ENCODE data around the gene LIF. TPM values are rescaled to one million over a fixed set of nuclear protein-coding genes. Genes with fewer than 3 reads are reported as not detected.

The LIF gene
- polyA plus RNA-seq, 1 of the 3 experiments (the other 2 are of a cell fraction) = 24.6 TPM

- Histone ChIP-seq H3K9me3 (no peaks in the 10 kb centered on the region), H3K9ac (no peak overlapping the region), H3K4me3 (ENCODE audit: low read depth in 2 of 2, low read length in 1 of 2) (no peak overlapping the region), H3K36me3 (replicated peaks in 1 of 2; ENCODE audit: control insufficient read depth in 1 of 2, insufficient read depth in 2 of 2, low read length in 1 of 2) (peaks cover 0 to 43% of the 10 kb centered on the region in 2 experiments), H2AFZ (ENCODE audit: low read depth) (no peak overlapping the region), H4K20me1 (ENCODE audit: insufficient read depth) (peaks cover 4% of the 10 kb centered on the region; the same call in 1 of the 2 replicates), H3K4me1 (ENCODE audit: control insufficient read depth in 1 of 2, insufficient read depth in 2 of 2, low read depth in 1 of 2, low read length in 1 of 2) (peaks cover 16 to 30% of the 10 kb centered on the region in 2 experiments; a peak in 2 of 4 replicates), H3F3A (replicated peaks; ENCODE audit: insufficient read depth) (peaks cover 17% of the 10 kb centered on the region), H3K27me3 (ENCODE audit: insufficient read depth) (no peaks in the 10 kb centered on the region), H3K27ac (ENCODE audit: low read depth in 2 of 2, low read length in 1 of 2) (no peak overlapping the region), H3K4me2 (no peak overlapping the region), H3K9me2 (no peaks in the 10 kb centered on the region), H3K79me2 (ENCODE audit: insufficient read depth) (no peaks in the 10 kb centered on the region)
- ChIA-PET CTCF (interaction anchor here (1.3 to 12.9 kb wide), 3 partner anchors 12 to 187 kb away, joined by 4 to 228 read pairs (median 82); partner anchors contain the start of genes RNF215 and SEC14L2), POLR2A (interaction anchor here (0.9 to 1.8 kb wide), 3 partner anchors 9 to 132 kb away, joined by 3 to 6 read pairs (median 4); partner anchors contain the start of genes CCDC157 and SF3A1)
- DNase-seq = no peak
- TF ChIP-seq FOXJ3 (CRISPR knock-in tag; IDR thresholded peaks at IDR 0.05) = no peak
- TF ChIP-seq REST (IDR thresholded peaks at IDR 0.05; ENCODE audit: low read depth, low read length) = no peak
- TF ChIP-seq POLR2AphosphoS5 (IDR thresholded peaks at IDR 0.05; ENCODE audit: low read depth, low read length) = no peak
- TF ChIP-seq FOSL2 (IDR thresholded peaks at IDR 0.05; ENCODE audit: borderline replicate concordance, low read depth) = no peak
- no peak for TF ChIP-seq SMC3 (IDR thresholded peaks at IDR 0.05; ENCODE audit: low read depth, low read length)
- no peak for TF ChIP-seq IRF3 (IDR thresholded peaks at IDR 0.05; ENCODE audit: low read depth, low read length)
- TF ChIP-seq TAF1 (IDR thresholded peaks at IDR 0.05; ENCODE audit: borderline replicate concordance, low read depth, low read length) = no peak
- TF ChIP-seq RAD21 (IDR thresholded peaks at IDR 0.05; ENCODE audit: low read length) = no peak
- no peak for TF ChIP-seq RCOR1 (IDR thresholded peaks at IDR 0.05; ENCODE audit: low read length)
- TF ChIP-seq NRF1 (IDR thresholded peaks at IDR 0.05; ENCODE audit: low read depth, low read length) = no peak
- no peak for TF ChIP-seq MEF2A (IDR thresholded peaks at IDR 0.05; ENCODE audit: borderline replicate concordance, low read depth)
- TF ChIP-seq USF2 (IDR thresholded peaks at IDR 0.05; ENCODE audit: borderline replicate concordance, low read depth, low read length) = no peak
- TF ChIP-seq EP300 (IDR thresholded peaks at IDR 0.05; ENCODE audit: borderline replicate concordance in 1 of 2, low read depth in 1 of 2, low read length in 1 of 2) = no peak
- TF ChIP-seq TEAD4 (IDR thresholded peaks at IDR 0.05; ENCODE audit: borderline replicate concordance, insufficient read depth) = no peak
- TF ChIP-seq, protein P1, sequence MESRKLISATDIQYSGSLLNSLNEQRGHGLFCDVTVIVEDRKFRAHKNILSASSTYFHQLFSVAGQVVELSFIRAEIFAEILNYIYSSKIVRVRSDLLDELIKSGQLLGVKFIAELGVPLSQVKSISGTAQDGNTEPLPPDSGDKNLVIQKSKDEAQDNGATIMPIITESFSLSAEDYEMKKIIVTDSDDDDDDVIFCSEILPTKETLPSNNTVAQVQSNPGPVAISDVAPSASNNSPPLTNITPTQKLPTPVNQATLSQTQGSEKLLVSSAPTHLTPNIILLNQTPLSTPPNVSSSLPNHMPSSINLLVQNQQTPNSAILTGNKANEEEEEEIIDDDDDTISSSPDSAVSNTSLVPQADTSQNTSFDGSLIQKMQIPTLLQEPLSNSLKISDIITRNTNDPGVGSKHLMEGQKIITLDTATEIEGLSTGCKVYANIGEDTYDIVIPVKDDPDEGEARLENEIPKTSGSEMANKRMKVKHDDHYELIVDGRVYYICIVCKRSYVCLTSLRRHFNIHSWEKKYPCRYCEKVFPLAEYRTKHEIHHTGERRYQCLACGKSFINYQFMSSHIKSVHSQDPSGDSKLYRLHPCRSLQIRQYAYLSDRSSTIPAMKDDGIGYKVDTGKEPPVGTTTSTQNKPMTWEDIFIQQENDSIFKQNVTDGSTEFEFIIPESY (IDR thresholded peaks at IDR 0.05; ENCODE audit: borderline replicate concordance, low read depth) = no peak
- TF ChIP-seq NFIC (IDR thresholded peaks at IDR 0.05; ENCODE audit: borderline replicate concordance) = no peak
- no peak for TF ChIP-seq ELF1 (IDR thresholded peaks at IDR 0.05)
- TF ChIP-seq RXRA (IDR thresholded peaks at IDR 0.05; ENCODE audit: borderline replicate concordance, low read depth) = no peak
- WGBS (ENCODE audit: low lambda C conversion rate) = 96% methylated on average over 12 of the region's 18 CpGs
Measured at GRCh38 chr22:30292069-30292970, 45.8 kb upstream of the LIF start.

Measured in SK-N-SH (cell line).